GM04504 (cell line): ENCODE data around the gene CHCHD6.

Experiments used
- DNase-seq: peaks from one replicate; pipeline ENCODE4 v3.0.0-alpha.2; 2012; ENCODE audit warnings: low read depth

Gene CHCHD6

DNA sequence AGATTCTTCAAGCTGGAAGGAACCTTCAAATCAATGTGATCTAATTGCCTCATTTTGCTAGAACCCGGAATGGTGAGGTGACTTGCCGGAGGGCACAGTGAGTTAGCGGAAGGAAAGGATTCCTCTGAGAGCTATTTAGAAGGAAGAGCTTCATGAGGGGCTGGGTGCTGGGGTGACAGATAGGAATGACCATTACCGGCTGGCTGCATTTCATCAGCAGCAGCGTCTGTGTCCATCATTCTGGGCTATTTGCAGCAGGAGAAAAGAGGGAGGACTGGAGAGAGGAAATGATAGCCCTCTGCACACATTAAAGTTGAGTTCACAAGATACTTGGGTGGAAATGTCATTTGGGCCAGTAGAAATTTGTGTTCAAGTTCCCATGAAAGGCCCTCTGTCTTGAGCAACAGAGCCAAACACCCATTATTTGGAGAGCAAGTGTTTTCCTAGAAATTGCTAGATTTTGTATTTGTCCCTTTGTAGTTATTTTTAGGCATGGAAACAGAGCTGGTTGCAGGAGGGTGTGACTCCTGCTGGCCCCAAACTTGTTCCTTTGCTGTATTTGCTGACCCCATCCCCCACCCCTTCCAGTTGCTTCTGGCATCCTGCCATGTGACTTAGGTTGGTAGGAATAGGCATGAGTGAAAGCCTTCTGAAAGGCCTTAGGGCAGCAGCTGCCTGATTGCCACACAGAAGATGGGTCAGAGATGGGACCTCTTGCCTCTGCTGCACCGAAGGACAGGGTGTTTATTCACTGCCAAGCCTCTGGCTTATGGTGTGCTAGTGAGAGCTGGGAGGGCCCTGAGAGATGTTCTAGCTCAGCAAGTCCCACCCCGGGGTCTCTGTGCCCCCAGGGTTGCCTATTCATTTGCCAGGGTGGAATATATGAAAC, 191.4 kb downstream of the CHCHD6 start:
- no peak for DNase-seq

DNA sequence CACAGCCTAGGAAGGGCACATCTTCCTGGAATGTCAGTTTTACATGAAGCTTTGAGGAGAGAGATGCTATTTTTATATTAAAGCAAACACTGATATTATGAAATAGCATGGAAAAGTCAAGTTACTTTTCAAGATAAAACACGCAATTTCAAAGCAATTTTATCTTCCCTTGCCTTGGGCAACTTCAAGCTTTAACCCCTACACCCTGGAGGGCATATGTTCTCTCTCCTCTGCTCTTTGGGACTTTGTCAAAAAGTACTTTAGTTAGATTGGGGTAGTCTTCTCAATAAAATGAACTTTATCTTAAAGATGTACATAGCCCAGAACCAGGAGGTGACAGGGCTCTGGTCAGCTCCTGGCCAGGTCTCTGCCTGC, 192.0 kb downstream of the CHCHD6 start:
- no peak for DNase-seq

DNA sequence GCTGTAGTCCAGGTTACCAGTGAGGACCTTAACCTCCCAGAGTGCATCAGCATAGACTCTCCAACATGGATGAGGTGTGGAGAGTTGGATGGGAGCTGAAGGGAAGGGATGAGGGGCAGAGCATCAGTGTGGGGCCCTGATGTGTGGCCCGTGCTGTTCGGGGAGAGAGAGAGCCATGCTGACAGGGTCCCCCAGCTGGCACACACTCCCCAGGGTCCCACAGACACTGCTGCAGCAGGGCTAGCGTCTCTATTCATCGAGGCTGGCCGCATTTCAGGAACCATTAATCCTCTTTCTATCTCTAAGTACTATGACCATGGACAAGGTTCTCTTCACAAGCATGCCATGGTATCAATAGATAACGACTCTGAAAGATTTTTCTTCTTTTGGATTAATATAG, 192.9 kb downstream of the CHCHD6 start:
- DNase-seq = no peak

DNA sequence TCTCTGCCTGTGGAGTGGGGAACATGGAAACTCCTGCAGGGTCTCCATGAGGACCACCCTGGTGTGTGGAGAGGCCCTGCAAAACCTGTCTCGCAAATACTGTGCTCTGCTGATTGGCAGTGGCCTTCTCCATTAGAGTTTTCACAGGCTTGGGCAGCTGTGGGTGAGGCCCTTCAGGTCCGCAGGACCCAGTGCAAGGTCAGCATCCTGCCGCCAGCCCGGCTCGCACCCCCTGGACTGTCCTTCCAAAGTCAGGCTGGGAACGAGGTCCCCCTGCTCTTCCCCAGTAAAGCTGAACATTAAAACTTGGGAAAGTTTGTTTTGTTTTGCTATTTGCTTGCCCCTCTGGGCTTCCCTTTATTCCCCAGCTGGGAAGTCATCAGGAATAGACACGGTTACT, 193.9 kb downstream of the CHCHD6 start:
- no peak for DNase-seq

DNA sequence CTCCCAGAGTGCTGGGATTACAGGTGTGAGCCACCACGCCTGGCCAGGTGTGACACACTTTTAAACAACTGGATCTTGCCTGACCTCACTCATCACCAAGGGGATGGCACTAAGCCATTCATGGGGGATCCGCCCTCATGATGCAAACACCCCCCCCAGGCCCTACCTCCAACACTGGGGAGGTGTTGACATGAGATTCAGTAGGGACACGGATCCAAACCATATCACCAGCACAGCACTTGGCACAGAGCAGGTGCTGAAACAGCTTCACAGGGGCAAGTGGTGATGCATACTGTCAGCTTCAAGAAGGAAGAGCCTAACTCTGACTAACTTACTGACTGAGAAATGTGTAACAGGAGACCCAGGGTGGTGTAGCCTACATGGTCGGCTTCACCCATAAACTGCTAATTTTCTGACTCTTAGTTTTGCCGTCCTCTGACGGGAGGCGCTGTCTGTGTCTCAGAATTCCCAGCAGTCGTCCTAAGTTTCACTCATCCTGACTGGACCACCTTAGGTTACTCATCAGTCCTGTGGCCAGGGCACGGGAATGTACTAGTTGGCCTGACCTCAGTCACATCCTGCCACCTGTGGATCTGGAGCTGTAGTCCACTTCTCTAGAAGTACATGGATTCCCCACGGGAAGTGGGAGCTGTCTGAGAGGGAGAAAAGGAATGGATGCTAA, 197.0 kb downstream of the CHCHD6 start:
- DNase-seq = no peak

DNA sequence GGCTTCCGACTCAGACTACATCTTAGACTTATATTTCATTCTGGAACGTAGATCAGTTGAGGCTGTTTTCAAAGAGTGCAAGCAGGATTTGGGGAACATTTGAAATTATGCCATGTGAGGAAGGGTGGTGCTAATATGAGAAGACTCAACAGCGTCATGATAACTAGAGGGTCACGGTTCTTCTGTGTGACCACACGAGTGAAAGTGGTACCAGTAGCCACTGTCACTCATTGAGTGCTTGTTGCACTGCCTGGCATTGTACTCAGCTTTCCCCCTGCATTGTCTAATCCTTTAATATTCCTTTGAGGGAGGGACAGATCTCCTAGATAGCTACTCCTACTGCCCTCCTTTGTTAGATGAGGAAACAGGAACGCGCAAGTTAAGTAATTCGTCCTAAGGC, 197.6 kb downstream of the CHCHD6 start:
- no peak for DNase-seq

DNA sequence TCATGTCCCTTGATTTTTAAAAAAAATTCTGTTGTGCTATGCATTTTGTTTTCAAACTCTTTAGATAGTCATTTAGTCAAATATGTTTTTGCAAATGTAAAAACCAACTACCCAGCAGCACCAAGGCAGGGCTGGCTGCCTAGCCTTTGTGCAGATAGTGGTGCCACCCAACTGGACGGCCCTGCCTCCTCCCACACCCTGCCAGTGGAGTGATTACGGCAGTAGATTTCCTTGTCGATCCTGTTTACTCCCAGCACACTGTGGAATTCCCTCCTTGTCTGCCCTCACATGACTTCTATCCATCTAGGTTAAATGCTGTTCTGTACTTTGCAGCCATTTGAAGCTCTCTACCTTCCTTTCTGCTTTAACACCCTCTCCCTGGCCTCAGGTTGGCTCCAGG, 199.5 kb downstream of the CHCHD6 start:
- no peak for DNase-seq

DNA sequence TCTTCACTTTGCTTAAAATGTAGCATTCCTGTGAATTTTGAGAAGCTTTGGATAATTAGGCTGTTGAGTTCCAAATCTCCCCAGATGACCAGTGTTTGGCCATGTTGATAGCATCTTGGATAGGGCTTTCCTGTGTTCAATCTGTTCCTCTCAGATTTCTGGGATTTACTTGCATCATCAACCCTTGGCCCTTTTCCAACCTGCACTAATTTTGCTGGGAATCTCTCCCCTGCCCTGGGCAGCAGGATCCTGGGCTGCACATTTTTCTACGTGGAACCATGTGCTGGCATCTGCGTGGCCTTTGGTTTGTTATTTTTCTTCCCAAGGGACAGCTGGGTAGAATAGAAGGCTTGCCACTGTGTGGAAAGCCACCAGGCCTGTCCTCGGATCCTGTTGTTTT, 203.5 kb downstream of the CHCHD6 start:
- no peak for DNase-seq

DNA sequence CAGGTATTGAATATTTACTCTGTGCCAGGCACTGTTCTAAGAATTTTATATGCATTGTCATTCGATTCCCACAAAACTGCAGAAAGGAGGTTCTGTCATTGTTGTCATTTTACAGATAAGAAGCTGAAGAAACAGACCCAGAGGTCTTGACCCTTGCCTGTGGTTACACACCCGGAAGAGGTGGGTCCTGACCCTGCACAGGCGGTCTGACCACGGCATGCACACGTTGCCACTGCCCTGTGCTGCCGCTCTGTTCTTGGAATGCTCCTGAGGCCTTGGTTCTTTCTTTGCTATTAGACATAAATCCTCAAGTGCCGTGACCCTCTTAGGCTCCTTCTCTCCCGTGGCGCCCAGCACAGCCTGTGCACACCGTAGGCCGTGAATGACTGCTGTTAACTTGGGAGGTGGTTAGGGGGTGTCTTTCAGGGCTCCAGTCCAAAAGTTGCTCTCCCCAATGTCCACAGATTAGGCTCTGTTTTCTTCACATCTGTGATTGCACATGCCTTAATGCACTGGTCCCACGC, 204.8 kb downstream of the CHCHD6 start:
- DNase-seq = no peak

DNA sequence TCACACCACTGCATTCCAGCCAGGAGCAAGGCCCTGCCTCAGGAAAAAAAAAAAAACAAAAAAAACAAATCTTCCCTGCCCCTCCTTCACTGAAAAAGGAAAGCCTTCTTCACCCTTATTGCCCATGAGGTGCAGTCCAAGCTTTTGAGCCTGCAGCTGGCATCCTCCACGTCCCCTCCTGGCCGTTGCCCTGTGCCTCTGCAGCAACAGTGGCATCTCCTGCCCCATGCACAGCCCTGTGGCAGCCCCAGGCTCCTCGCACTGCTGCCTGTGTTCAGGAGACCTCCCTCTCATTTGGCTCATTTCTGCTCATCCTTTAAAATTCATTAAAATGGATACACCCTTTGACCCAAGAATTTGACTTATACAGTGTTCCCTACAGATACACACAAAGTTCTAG, 206.2 kb downstream of the CHCHD6 start:
- no peak for DNase-seq

DNA sequence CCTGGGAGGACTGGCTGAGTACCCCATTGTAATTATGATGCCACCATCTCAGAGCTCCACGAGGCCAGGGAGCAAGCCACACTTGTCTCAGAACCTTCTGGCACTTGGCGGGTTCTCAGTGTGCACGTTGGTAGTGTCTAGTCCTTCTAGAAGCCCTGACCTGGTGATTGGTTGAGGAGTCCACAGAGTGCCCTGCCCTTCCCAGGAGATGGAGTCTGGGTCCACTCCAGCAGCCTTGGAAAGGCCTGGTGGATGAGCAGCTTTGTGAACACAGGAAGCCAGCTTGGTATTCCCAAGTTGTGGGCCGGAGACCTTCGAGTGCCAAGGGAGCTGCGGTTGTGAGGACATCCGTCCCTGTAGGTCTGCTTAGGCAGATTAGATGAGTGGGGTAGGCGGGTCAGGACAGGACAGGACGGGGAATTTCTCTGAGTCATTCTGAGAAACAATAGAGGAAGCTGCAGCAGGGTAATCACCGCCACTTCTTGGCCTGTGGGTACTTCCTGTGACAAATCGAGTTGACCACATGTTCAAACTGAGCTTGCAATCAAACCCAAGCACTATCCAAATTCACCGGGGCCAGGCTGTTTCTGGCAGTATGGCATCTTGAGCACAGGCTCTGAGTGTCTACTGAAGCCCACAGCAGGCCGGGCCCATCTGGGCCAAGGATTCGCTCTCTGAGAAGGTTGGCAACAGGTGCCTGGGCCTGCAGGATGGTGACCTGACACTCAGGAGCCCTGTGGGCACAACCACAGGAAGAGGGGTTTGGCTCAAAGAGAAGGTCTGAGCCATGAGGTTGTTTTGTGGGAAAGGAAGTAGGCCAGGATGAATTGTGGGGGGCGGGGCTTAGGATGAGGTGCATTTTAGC, 207.4 kb downstream of the CHCHD6 start:
- DNase-seq = peak; percentile 90

DNA sequence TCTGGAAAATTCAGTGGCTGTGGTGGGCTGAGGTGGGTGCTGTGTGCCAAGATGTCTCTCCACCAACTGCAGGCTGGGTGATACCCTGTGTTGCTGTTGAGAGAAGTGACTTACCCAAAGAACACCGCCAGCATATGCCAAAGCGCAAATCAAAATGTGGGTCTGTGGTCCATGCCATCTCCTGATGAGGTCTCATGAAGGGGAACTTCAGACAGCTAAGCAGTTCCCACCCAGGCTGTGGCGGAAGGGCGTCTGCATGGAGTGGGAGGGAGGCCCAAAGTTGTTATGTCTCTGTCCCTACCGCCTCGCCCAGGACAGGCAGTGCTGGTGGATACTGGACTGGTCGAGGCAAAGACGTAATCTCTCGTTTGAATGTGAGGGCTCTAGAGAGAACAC, 208.0 kb downstream of the CHCHD6 start:
- DNase-seq = no peak

DNA sequence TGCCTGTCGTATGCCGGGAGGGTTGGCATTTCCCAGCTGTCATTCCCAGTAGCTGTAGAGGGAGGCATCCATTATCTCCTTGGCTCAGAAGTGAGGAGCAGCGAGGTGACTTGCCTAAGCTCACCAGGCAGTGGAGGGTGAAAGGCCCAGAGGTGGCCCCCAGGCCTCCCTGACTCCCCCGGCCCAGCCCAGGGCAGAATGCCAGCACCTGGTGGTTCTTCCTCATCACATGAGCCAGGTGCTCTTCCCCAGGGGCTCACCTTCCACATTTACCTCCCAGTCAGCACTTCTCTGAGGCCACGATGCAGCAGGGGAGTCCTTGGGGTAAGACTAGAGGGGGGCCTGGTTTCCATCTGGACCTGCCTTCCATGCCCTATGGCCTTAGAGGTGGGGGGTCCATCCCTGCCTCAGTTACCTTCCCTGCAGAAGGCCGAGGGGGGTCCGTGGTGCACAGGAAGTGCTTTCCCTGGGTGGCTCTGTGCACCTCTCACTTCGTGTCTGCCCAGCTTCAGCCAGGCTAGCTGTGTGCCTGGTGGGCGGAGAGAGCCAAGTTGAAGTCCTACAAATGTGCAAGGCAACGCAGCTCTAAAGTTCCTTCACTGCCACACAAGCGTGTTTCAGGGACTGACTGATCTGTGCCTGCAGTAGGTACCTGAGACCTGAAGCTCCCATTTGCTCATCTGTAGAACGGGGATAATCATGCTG, 208.6 kb downstream of the CHCHD6 start:
- no peak for DNase-seq

DNA sequence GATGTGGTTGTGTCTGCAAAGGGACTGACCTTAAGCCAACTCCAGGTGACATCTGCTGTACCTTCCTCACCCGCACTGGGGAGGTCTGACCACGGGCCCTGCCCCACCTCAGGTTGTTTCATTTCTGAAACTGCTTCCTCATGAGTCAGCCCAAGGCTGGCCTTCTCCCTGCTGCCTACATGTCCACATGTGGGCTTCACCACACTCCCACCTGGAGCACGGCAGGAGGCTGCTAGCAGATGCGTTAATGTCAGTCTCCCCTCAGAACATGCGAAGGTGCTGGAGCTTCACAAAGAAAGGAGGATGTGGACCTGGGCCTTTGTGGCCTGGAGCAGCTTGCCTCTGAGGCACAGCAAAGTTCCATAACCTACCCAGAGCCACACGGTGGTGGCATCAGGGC, 209.5 kb downstream of the CHCHD6 start:
- DNase-seq = no peak

DNA sequence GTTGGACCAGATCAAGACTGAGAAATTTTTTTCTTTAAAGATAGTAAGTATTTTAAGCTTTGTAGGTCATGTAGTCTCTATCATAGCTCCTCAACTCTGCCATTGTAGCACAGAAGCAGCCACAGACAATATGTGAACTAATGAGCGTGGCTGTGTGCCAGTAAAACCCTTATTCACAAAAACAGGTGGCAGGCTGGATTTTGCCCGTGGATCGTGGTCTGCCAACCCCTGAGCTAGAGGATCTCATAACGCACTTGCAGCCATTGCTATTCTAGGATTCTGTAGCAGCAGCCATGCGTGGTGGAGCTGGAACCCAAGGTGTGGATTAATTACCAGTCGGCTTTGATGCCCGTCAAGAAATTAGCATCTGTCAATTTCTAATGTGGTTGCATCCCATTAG, 210.2 kb downstream of the CHCHD6 start:
- DNase-seq = no peak

DNA sequence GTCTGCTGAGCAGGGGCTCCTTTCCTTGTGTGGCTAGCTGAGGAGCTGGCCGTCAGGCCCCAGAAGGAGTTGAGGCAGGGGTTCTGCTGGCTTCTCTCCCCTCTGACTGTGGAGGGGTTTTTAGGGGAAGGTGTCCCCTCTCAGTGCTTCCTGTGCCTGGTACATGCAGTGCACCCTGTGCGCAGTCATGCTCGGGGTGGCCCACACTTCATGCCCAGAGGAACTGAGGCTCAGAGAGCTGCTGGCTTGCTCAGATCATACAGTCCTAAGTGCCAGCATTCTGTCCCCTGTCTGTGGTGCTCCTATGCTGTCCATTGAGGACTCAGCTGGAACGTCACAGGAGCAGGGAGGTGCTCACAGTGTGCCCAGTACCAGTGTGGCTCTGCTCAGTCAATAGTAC, 211.0 kb downstream of the CHCHD6 start:
- no peak for DNase-seq

DNA sequence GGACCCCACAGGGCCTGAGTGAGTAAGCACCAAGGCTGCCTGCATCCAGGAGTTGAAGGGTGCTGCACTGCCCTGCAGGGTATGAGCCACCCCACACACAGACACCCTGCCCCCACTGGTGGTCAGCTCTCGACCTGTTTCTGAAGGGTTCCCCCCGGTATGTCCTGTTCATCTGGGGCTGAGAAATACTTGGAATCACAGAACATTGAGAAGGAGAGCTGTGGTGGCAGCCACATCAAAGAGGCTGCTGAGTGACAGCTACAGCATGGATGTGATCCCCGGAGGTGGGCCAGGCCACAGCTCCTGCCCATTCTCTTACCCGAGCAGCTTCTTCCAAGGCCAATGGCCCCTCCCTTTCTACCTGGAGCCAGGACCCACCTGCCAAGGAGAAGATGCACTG, 212.5 kb downstream of the CHCHD6 start:
- no peak for DNase-seq

DNA sequence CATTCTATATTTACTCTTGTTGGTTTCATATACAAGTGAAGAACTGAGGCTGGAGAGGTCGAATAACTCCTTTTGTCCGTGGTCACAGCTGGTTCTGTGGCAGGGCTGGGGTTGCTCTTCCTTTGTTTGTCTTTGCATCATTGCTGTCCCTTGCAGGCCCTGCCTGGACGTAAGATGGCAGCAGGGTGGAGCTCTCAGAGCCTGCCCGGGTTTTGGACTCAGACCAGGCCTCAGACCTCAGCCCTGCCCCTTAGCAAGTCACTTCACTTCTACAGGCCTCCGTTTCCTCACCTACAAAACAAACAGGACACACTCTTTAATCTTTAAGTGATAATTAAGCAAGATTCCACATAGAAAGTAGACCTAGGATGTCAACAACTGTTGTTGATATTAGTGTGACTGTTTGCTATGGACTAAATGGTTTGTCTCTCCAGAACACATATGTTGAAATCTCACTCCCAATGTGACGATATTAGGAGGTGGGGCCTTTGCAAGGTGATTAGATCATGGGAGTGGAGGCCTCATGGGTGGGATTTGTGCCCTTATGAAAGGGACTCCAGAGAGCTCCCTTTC, 213.3 kb downstream of the CHCHD6 start:
- no peak for DNase-seq

DNA sequence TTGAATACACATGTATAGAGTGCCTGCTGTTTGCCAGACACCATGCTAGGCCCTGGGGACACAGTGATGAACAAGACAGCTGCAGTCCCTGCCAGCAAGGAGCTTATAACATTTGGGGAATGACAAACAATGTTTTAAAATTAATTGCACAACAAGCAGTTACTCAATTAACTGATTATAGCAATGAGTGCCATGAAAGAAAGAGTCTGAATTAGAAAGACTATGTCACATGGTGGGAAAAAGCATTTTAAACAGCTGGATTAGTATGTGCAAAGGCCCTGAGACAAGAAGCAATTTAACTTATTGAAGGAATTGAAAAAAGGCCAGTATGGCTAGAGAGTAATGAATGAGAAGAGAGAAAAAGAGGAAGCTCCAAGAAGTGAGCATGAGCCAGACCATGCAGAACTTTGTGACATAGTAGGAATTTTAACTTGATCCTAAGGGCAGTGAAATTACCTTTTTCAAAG, 214.3 kb downstream of the CHCHD6 start:
- no peak for DNase-seq

DNA sequence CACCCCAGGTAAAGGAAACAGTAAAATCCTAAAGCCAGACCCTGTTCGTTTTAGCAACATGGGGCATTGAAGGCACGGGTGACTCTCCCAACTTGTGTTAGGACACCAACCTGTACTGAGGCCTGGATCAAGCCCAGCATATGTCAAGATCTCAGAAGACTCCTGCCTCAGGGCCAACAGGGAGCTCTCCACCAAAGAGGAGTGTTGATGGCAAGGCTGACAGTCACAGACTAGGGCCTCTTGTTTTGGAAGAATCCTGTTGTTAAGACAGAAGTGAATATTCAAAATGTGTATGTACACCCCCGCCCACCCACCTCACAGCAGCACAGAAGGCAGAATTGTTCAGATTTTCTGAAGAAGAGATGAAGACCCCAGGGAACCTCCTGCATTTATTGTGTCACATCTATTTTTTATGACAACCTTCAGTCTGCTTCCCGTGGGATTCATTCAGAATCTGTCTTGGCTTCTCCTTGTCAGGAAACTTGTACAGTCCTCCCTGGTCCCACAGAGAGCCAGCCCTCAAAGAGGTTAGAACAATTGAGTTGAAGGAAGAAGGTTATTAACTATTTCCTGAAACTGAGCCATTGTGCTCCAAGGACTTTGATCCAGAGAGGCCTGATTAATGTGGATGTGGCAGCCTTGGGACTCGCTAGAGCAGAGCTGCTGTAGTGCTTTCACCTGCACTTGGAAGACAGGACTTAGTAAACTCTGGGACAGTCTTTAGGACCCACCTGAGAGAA, 217.2 kb downstream of the CHCHD6 start:
- DNase-seq = no peak

DNA sequence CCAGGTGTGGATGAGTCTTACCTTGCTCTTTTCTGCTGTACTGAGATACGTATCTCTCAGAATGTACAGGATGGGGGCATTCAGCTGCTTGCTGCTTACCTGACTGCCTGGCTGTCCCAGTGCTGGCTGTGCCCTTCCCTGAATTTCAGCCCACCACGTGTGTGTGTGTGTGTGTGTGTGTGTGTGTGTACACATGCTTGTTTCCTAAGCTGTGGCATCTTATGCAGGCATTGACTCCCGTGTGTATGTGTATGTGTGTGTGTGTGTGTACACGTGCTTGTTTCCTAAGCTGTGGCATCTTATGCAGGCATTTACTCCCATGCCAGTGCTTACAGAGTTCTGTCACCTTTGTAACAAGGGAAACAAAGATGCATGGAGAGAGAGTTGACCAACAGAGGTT, 218.4 kb downstream of the CHCHD6 start:
- no peak for DNase-seq
